LNCaP clone FGC (cell line): Measurements from ENCODE around the gene RAMP1.

Experiments used
- DNase-seq: peaks from one replicate; pipeline ENCODE4 v3.0.0-alpha.2; 2011; ENCODE audit warnings: low read depth
- H3K4me3 ChIP-seq: 2 replicates; pipeline ENCODE4 v1.5.1; 2011; ENCODE audit warnings: mild to moderate bottlenecking, low read depth, low read length, control low read depth
- TF ChIP-seq, protein P1 (sequence below): IDR thresholded peaks from 2 replicates; pipeline ENCODE4 v1.5.1; 2012; ENCODE audit warnings: mild to moderate bottlenecking; ENCODE audit not compliant: control insufficient read depth, insufficient read depth; ENCODE audit errors: extremely low read depth

RAMP1 gene

DNA sequence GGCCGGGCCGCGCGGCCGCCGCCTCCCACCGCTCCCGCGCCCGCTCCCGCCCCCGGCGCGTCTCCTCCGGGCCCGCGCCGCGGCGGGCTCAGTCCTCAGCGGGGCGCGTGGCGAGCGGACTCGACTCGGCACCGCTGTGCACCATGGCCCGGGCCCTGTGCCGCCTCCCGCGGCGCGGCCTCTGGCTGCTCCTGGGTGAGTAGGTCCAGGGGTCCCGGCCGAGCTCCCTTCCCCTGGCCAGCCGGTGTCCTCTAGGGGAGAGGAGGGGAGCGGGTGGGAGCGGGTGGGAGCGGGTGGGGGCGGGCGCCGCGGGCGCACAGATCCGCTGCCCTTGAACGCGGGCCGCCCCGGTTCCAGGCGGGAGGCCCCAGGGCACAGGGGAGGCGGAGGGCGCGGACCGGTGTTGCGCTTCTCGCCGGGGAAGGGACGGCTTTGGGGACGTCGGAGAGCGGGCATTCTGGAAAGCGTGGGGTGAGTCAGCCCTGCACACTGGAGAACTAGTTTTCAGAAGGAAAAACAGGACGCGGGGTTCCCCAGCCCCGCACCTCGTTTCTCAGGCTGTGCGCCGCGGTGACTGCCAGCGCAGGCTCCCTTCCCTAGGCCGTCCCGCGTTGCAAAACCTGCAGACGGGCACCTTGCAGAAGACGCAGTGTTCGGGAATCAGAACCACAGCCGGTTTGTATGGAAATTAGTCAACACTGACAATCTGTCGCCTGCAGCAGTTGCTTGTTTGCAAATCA, at the start of gene RAMP1:
TSS of gene RAMP1 (plus strand) at position 91 of the 740 bp plus-strand sequence. CDS start at position 144, 53 bp downstream.
- peak within 1 kb of the TSS; percentile 55 for H3K4me3 ChIP-seq
- TF ChIP-seq, protein P1, sequence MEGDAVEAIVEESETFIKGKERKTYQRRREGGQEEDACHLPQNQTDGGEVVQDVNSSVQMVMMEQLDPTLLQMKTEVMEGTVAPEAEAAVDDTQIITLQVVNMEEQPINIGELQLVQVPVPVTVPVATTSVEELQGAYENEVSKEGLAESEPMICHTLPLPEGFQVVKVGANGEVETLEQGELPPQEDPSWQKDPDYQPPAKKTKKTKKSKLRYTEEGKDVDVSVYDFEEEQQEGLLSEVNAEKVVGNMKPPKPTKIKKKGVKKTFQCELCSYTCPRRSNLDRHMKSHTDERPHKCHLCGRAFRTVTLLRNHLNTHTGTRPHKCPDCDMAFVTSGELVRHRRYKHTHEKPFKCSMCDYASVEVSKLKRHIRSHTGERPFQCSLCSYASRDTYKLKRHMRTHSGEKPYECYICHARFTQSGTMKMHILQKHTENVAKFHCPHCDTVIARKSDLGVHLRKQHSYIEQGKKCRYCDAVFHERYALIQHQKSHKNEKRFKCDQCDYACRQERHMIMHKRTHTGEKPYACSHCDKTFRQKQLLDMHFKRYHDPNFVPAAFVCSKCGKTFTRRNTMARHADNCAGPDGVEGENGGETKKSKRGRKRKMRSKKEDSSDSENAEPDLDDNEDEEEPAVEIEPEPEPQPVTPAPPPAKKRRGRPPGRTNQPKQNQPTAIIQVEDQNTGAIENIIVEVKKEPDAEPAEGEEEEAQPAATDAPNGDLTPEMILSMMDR: no peak
- DNase-seq: no peak

DNA sequence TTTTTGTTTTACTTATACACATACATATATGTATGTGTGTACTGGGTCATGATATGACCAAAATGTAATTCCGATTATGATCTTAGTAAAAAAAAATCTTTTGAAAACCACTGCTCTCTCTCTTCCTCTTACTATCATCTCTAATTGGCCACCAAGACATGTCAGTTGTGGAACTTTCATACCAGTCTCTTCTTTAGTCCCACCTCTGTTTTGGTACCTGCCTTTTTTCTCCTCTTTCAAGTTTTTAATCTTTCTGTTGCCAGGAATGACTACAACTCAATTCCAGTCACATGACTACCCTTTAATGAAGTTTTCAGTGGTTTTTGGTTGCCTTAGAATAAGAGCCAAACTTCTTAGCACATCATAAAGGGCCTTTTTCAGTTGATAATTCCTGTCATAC, 43.8 kb upstream of the RAMP1 start:
- no peak for DNase-seq
- TF ChIP-seq, protein P1: no peak
- H3K4me3 ChIP-seq: no peak overlapping the region

- H3K4me3 ChIP-seq: no peak overlapping the region
- DNase-seq: no peak
- TF ChIP-seq, protein P1: no peak
These were observed 42.9 kb upstream of the RAMP1 start for GRCh38 chr2:237816531-237816930.

DNA sequence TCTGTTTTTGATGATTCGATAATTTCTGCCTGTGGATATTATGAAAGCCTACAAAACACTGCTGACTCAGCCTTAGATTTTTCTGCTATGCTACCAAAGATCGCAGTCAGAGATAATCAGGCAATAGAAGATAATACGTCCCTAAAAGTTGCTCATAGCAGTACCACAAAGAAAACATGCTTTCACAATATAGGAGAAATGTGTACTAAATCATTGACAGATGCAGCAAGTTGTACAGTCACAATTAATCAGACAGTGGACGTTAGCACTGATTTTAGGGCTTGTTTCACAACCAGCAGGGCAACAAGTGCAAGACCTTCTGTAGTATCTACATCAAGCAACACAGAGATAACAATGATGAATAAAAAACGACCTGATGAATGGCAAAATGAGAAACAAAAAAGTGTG, 41.4 kb upstream of the RAMP1 start:
- no peak for DNase-seq
- TF ChIP-seq, protein P1: no peak
- H3K4me3 ChIP-seq: no peak overlapping the region

GRCh38 chr2:237819231-237819630, 40.2 kb upstream of the RAMP1 start:
- TF ChIP-seq, protein P1: no peak
- no peak for DNase-seq
- no peak overlapping the region for H3K4me3 ChIP-seq

DNA sequence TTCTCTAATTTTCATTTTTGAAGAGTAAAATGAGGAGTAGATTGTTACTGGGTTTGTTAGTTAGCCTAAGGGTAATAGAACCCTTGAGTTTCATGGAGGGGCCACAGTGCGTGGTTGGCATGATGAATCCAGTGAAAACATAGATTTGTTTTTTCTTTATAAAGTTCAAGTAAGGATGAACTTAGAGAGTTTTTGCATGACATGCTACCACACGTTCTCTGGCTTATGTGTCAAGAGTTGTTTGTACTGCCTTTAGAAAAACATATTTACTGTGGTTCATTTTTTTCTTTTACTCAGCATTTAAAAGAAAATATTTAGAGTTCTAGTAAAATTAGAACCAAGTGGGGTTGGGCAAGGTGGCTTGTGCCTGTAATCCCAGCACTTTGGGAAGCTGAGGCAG, 39.0 kb upstream of the RAMP1 start:
- H3K4me3 ChIP-seq: no peak overlapping the region
- no peak for DNase-seq
- TF ChIP-seq, protein P1: no peak

- H3K4me3 ChIP-seq: no peak overlapping the region
- TF ChIP-seq, protein P1: no peak
- DNase-seq: no peak
These were observed 35.9 kb upstream of the RAMP1 start for GRCh38 chr2:237823544-237823943.
